ENCODE data around the gene PROSER3. TPM values are rescaled to one million over a fixed set of nuclear protein-coding genes. Genes with fewer than 3 reads are reported as not detected.
A peak's percentile ranks its signal among the peaks of the same experiment; 100 is the strongest.

Gene PROSER3
- total RNA-seq, 4 donors from 2014 or later: 3.7 to 9.7 (median 8.6) TPM

- no peak for TF ChIP-seq POLR2A (IDR thresholded peaks at IDR 0.05)
- no peak for TF ChIP-seq CTCF (IDR thresholded peaks at IDR 0.05)
- Histone ChIP-seq H3K9me3 (no peaks in the 10 kb centered on the region), H3K36me3 (peaks cover 82 to 100% (median 85%) of the 10 kb centered on the region in 3 donors), H3K27ac (peak overlapping the region in 1 of 4 donors; percentile 28), H3K4me1 (peaks cover 0 to 20% (median 8%) of the 10 kb centered on the region in 3 donors), H3K4me3 (no peak overlapping the region), H3K27me3 (no peaks in the 10 kb centered on the region)
- no peak for DNase-seq
- intact Hi-C loops (cut with DNase I): no loop called here
- 93 to 94% methylated on average over 16 to 17 of the region's 18 CpGs for WGBS, 2 donors
Measured at GRCh38 chr19:35730326-35730725, 27.6 kb upstream of the PROSER3 start.

- DNase-seq: no peak
Measured at GRCh38 chr19:35731353-35731752, 26.6 kb upstream of the PROSER3 start.

DNA sequence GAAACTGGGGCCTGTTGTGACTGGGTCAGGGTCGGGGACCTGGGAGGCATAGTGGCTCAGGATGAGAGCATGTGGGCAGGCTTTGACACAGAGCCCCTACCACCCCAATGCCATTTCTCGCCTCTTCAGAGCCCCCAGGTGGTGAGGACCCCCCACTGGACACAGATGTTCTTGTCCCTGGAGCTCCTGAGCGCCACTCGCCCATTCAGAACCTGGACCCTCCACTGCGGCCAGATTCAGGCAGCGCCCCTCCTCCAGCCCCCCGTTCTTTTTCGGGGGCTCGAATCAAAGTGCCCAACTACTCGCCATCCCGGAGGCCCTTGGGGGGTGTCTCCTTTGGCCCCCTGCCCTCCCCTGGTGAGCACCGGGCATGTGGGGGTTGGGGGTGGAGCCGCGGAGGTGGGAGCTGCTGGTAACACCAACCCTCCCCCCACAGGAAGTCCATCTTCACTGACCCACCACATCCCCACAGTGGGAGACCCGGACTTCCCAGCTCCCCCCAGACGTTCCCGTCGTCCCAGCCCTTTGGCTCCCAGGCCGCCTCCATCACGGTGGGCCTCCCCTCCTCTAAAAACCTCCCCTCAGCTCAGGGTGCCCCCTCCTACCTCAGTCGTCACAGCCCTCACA is 26.1 kb upstream of the PROSER3 start:
- Histone ChIP-seq H3K4me3 (no peak overlapping the region), H3K27me3 (no peaks in the 10 kb centered on the region), H3K9me3 (no peaks in the 10 kb centered on the region), H3K36me3 (peaks cover 74 to 100% (median 81%) of the 10 kb centered on the region in 3 donors), H3K27ac (no peak overlapping the region), H3K4me1 (peaks cover 0 to 20% (median 8%) of the 10 kb centered on the region in 3 donors)
- no peak for DNase-seq
- TF ChIP-seq CTCF (IDR thresholded peaks at IDR 0.05): no peak
- intact Hi-C loops (cut with DNase I): no loop called here
- 84 to 86% methylated on average over 7 to 18 of the region's 21 CpGs for WGBS, 2 donors

More at GRCh38 chr19:35731353-35731752, 26.6 kb upstream of the PROSER3 start:
- TF ChIP-seq CTCF (IDR thresholded peaks at IDR 0.05) (no peak), POLR2A (IDR thresholded peaks at IDR 0.05) (no peak)
- Histone ChIP-seq H3K27ac (peak overlapping the region in 2 of 4 donors; percentile 29 to 40), H3K4me1 (peaks cover 0 to 20% (median 8%) of the 10 kb centered on the region in 3 donors), H3K4me3 (no peak overlapping the region), H3K9me3 (no peaks in the 10 kb centered on the region), H3K36me3 (peaks cover 74 to 100% (median 81%) of the 10 kb centered on the region in 3 donors), H3K27me3 (no peaks in the 10 kb centered on the region)
- intact Hi-C loops (cut with DNase I): no loop called here
- 56 to 59% methylated on average over 9 of the region's 9 CpGs for WGBS, 2 donors

DNA sequence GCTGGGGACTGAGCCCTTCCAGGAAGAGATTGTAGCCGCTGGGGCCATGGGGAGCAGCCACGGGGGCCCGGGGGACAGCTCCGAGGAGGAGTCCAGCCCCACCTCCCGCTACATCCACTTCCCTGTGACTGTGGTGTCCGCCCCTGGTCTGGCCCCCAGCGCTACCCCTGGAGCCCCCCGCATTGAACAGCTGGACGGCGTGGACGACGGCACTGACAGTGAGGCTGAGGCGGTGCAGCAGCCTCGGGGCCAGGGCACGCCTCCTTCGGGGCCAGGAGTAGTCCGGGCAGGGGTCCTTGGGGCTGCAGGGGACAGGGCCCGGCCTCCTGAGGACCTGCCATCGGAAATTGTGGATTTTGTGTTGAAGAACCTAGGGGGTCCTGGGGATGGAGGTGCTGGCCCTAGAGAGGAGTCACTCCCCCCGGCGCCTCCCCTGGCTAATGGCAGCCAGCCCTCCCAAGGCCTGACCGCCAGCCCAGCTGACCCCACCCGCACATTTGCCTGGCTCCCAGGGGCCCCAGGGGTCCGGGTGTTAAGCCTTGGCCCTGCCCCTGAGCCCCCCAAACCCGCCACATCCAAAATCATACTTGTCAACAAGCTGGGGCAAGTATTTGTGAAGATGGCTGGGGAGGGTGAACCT is 25.3 kb upstream of the PROSER3 start:
- Histone ChIP-seq H3K27ac (no peak overlapping the region), H3K36me3 (peaks cover 72 to 100% (median 73%) of the 10 kb centered on the region in 3 donors), H3K9me3 (no peaks in the 10 kb centered on the region), H3K4me3 (no peak overlapping the region), H3K27me3 (no peaks in the 10 kb centered on the region), H3K4me1 (peaks cover 0 to 20% (median 8%) of the 10 kb centered on the region in 3 donors)
- no peak for DNase-seq
- WGBS, 2 donors: 91% methylated on average over 14 of the region's 25 CpGs; no CpG with 5 or more reads in 1 of the 2 donors
- TF ChIP-seq POLR2A (IDR thresholded peaks at IDR 0.05) (no peak), CTCF (IDR thresholded peaks at IDR 0.05) (no peak)
- intact Hi-C loops (cut with DNase I): no loop called here
